HG03439 (cell line): ENCODE measurements around the gene PYCR2.
"Not testable (repeated sequence)": the region's sequence is repeated elsewhere in the genome, so short reads cannot be mapped to it uniquely, and the experiment has no call there.

Experiments used
- ATAC-seq: cut with Tn5 transposase; IDR thresholded peaks from one replicate; pipeline ENCODE4 v1.9.1; 2021; ENCODE audit warnings: mild to moderate bottlenecking, moderate library complexity; ENCODE audit not compliant: unreplicated experiment

The PYCR2 gene

DNA sequence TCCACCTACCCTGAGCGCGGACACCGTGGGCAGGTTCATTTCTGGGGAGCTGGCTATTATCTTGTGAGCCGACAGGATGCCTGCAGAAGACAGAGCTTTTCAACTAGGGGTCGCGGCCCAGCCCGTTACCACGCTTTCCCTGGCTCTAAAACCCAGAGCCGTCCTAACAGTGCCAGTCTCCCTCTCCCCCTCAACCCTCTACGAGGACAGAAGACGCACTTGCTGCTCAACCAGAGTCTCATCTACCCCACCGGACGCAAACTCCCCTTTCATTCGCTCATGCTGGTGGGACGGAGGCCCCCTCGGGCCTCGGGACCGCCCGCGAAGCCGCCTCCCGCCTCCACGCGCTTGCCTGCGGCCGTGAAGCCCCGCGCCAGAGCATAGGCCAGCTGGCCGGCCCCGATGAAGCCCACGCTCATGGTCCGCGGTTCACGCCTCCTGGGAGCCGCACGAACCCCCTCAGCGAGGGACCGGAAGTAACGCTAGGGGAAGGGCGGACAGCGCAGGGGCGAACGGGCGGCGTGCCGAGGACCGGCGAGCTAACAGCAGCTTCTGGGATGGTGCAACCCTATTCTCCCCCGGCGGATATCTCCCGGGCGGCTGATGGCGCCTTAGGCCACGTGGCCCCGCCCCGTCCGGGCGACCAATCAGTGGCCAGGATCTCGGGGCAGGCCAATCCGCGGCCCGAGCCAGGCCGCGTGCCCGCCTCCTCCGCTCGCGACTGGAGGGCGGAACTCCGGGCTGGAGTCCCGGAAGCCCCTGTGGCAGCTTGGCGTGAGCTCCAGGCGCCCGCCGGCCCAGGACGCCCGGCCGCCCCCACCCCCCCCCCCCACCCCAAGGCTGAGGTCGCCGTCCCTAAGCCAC, at the start of gene PYCR2:
PYCR2 (minus strand) TSS at position 559 of the 864 bp plus-strand sequence; CDS start at position 419, 140 bp downstream.
- peak; percentile 96 for ATAC-seq

DNA sequence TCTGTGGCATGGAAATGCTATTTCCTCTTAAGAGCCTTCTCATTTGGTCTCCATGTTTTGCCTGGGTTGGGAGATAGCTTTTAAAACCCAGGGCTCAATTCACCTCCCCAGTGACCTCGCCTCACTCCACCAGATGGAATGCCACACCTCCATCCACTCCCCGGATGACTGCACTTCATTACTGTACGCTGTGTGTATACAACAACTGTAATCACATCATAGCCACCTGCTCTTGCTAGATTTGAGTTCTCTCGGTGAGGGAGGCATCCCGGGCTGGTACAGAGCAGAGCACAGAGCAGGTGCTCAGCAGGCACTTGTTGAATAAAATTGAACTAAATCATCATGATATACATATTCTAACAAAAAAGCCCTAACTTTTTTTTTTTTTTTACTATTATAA, 49.1 kb upstream of the PYCR2 start:
- no peak for ATAC-seq

DNA sequence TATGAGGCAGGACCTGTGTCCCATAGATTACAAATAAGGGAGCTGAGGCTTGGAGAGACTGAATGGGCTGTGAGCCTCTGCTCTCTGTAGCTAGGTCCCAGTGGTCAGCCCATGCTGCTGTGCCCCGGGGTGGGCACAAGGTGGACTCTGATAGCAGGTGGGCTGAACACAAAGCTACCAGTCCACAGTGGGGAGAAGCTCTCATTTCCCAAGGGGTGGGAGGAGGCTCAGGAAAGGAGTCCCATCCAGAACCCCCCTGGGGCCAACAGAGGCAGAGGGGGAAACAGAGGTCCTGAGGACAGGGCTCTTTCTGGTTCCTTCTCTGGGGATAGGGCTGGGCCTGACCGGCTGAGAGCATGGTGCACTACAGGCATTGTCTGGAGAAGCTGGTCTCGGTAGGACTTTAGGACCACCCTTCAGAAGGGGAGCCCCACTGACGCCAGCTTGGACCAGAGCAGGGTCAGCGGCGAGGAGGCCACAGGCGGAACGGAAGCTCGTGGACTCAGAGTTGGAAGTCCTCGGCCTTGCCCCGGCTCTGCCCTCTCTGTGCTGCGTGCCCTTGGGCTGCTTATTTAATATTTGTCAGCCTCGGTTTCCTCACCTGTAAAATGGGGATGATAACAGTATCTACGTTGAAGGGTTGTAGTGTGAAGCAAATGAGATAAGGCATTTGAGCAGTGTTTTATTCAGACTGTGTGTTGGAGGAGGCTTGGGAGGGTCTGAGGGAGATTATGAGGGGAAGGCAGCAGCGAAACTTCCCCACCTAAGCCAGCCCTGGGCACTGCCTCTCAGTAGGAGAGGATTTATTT, 48.5 kb upstream of the PYCR2 start:
- ATAC-seq: no peak

DNA sequence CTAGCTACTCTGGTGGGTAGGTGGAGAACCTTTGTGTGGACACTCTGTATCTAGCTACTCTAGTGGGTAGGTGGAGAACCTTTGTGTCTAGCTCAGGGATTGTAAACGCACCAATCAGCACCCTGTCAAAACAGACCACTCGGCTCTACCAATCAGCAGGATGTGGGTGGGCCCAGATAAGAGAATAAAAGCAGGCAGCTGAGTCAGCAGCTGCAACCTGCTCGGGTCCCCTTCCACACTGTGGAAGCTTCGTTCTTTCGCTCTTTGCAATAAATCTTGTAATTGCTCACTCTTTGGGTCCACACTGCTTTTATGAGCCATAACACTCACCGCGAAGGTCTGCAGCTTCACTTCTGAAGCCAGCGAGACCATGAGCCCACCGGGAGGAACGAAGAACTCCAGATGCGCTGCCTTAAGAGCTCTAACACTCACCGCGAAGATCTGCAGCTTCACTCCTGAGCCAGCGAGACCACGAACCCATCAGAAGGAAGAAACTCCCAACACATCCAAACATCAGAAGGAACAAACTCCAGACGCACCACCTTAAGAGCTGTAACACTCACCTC, 46.6 kb upstream of the PYCR2 start:
- ATAC-seq: not testable (repeated sequence)

DNA sequence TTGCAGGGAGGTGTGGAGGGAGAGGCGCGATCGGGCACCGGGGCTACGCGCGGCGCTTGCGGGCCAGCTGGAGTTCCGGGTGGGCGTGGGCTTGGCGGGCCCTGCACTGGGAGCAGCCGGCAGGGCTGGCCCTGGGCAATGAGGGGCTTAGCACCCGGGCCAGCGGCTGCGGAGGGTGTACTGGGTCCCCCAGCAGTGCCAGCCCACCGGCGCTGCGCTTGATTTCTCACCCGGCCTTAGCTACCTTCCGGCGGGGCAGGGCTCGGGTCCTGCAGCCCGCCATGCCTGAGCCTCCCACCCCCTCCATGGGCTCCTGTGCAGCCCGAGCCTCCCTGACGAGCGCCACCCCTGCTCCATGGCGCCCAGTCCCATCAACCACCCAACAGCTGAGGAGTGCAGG, 45.7 kb upstream of the PYCR2 start:
- ATAC-seq: not testable (repeated sequence)

DNA sequence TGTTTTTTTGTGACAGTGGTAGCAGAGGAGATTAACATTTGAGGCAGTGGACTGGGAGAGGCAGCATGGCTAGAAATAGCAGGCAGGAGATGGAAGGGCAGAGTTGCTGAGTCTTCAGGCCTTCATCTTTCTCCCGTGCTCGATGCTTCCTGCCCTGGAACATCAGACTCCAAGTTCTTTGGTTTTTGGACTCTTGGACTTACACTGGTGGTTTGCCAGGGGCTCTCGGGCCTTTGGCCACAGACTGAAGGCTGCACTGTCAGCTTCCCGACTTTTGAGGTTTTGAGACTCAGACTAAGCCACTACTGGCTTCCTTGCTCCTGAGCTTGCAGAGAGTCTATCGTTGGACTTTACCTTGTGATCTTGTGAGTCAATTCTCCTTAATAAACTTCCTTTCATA, 41.2 kb upstream of the PYCR2 start:
- no peak for ATAC-seq

DNA sequence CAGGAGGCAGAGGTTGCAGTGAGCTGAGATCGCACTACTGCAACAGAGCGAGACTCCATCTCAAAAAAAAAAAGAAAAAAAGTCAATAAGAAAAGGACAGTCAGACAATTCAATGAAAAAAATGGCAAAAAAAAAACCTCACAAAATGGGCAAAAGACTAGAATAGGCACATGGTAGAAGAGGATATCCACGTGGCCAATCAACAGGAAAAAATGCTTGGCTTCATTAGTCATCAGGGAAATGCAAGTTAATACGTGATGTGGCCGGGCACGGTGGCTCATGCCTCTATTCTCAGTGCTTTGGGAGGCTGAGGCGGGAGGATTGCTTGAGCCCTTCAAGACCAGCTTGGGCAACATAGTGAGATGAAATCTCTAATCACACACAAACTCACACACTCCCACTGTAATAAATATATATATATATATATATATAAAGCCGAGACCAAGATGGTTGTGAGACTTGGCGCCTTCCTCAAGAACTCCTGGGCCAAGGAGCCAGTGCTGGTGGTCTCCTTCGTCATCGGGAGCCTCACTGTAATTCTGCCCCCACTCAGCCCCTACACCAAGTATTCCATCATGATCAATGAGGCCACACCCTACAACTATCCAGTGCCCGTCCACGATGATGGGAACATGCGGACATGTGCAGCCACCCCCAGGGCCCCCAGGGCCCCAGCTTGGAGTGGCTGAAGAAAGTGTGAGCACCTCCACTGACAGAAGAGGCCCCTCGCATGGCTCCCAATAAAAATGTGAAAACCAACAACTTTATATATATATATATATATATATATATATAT, 39.9 kb upstream of the PYCR2 start:
- no peak for ATAC-seq

DNA sequence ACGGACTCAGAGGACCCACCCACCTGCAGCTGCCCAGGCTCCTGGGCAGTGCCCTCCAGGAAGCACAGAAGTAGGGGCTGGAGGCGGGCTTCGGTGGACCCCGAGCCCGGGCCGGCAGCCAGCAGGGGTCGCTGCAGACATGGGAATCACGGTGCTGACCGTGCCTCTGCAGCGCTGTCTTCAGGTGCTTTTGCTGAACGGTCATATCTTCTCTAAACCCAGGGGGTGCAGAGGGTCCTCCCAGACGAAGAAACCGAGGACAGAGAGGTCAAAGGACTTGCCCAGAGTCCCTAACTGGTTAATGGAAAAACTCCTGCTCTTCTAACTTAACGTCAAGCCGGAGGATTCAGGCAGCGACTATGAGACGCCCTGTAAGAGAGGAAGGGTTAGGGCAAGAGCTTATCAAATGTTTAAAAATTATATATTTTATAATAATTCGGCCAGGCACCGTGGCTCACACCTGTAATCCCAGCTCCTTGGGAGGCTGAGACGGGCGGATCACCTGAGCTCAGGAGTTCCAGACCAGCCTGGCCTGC, 38.5 kb upstream of the PYCR2 start:
- ATAC-seq: peak; percentile 78

DNA sequence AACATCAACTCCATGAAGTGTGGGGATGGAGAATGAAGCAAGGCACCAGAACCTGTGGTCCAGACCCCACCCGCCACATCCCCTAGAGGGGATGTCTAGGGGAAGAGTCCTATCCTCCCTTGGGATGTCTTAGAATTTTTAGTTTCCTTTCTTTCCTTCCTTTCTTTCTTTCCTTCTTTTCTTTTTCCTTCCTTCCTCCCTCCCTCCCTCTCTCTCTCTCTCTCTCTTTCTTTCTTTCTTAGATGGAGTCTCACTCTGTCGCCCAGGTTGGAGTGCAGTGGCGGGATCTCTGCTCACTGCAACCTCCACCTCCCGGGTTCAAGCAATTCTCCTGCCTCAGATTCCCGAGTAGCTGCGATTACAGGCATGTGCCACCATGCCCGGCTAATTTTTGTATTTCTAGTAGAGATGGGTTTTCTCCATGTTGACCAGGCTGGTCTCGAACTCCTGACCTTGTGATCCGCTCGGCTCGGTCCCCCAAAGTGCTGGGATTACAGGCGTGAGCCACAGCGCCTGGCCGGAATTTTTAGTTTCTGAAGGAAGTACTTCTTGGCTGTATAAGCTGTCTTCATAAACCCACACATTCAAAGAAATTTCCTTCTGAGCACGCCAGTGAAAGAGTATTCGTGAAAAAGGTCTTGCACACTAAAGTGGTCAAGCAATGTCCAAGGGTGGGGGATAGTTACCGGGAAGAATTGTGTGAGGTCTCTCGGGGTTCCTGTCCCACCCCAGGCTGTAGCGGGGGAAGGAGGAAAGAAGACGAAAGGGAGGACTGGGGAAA, 37.8 kb upstream of the PYCR2 start:
- ATAC-seq: no peak

DNA sequence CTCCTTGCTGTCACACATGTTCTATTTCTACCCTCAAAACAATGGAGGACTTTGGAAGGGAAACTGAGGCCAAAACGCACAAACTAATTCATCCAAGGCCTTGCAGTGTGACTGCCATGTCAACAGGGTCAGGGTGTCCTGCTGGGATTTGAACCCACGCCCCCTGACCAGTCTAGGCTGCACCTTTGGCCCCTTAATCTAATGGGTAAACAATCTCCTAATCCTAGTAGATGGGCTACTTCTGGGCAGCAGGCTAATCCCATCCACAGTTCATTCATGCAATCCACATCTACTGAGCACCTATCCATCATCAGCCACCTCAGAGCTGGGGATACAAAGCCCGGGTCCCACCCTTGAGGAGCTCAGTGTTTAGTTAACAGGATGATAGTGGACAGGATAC, 34.0 kb upstream of the PYCR2 start:
- no peak for ATAC-seq

DNA sequence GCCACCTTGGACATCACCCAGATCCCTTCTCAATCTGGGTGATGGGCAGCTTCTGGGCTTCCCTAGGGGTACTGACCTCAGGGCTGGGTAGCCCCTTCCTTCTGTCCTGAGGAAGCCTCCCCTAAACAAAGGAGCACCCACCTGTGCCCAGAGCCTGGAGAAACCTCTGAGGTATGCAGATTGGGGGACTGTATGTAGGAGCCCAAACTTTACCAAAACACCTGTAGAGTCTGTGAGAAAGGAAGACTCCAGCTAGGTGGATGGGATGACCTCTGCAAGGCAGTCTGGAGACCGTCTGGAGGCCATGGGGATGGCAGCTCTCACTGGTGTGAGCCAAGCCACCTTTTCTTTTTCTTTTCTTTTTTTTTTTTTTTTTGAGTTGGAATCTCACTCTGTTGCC, 30.7 kb upstream of the PYCR2 start:
- ATAC-seq: no peak

DNA sequence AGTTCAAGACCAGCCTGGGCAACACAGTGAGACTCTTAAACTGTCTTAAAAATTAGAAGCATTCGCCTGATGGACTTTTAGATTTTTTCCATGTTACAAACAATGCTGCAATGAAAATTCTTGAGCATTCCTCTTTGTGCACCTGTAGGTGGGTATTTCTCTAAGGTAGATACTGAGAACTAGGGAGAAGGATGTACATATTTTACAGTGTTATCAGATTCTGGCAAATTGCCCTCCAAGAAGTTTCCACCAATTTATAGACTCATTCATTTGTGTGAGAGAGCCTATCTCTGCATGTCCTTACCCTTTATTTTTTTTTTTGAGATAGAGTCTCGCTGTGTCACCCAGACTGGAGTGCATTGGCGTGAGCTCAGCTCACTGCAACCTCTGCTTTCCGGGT, 29.3 kb upstream of the PYCR2 start:
- ATAC-seq: no peak

DNA sequence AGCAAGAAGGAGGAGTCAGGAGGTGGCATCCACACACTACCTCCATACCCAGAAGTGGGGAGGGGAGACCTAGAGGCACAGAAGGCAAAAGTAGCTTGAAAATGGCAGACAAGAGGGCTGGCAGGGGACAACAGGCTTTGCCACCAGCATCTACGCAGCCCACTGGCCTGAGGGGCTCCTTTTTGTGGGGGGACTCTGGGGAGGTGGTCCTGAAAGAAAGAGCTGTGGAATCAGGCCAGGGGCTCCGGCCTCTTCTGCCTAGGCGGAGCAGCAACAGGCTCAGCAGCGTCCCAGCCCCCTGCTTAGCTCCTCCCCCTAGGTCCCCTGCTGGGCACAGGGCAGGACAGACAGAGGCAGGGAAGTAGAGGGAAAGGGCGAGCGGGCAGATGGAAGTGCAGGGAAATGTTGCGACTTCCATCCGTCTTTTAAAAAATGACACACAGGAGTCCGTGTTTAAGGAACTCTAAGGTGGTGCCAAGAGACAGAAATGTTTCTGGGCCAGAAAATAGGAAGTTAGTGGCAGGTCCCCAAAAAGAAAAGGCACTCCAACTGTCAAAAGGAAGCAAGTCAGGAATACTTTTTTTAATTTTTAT, 27.0 kb upstream of the PYCR2 start:
- ATAC-seq: no peak

DNA sequence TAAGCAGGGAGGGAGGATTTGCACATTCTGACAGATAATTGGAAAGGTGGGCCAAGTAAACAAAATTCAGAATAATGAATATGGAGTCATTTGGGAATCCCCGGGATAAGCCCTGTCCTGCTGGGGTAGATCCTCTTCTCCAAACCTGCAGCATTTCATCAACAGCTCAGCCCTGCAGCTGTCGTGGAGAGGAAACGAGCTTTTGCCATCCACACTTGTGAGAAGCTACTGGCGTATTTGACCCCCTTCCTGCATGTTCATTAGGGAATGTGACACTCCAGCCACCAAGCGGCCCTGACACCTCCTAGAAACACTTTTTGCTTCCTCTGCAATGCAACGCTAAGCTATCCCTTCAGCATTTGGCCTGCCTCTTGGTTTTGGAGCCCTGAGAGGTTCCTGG, 25.0 kb upstream of the PYCR2 start:
- ATAC-seq: no peak

DNA sequence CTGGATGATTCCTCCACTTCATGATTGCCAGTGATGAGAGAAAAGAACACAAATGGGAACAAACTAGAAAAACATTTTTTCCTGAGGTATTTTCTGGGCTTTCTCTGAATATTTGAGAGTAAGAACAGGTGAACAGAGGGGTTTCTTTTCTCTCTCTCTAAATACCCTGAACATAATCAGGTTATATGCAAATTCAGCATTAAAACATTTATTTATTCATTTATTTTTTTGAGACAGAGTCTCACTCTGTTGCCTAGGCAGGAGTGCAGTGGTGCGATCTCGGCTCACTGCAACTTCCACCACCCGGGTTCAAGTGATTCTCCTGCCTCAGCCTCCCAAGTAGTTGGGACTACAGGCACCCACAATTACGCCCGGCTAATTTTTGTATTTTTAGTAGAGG, 22.8 kb upstream of the PYCR2 start:
- ATAC-seq: no peak

DNA sequence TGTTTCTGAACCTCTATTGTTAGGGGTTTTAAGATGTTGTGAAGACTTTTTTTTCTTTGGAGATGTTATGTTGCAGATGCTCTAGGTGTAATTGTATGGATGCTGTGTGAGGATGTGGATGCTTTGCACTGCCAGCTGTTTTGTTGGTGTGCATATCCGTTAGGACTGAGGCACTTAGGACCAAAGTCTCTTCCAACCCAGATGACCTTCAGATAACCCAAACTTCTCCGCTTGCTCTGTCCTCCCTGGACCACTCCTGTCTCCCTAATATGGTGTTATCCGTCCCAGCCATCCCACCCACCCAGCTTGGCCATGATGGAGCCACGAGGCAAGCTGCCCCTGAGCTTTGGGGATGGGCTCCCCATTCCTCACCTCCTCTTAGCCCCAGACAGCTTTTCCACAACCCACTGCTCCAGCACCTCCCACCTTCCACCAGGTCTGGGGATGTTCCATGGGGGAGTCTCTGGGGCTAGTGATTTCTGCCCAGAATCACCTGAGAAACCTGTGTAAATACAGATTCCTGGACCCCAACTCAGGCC, 22.1 kb upstream of the PYCR2 start:
- no peak for ATAC-seq

DNA sequence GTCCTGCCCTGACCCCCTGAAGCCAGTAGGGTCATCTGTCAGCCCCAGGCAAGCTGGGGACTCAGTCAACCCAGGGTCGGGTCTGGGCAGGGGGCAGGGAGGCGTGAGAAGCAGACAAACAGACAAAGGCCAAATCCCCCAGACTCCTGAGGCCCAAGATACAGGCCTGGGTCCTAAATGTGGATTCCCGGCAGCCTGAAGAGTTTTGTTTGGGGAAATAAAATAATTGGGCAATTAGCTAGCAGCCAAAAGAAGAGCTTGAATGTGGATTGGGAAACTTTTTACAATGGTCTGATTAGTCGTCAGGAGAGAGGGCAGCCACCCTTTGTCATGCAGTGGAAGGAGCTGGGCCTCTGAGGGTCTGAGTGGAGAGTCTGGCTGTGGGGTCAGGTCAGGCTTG, 21.5 kb upstream of the PYCR2 start:
- no peak for ATAC-seq

DNA sequence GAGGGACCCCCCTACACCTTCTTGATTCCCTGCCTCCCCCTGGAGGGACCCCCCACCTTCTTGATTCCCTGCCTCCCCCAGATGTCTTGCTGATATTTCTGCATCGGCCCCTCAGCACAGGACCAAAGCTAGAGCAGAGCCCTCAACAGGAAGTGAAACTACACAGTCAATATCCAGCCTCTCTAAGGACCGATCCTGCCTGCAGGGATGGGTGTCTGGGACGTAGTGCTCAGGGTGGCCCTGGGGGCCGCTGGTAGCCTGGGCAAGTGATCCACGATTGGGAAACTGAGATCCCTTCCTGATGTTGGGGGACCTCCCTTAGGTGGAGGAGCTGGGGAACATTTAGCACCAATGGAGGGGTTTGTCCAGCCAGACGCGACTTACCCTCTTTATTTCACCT, 20.9 kb upstream of the PYCR2 start:
- no peak for ATAC-seq

DNA sequence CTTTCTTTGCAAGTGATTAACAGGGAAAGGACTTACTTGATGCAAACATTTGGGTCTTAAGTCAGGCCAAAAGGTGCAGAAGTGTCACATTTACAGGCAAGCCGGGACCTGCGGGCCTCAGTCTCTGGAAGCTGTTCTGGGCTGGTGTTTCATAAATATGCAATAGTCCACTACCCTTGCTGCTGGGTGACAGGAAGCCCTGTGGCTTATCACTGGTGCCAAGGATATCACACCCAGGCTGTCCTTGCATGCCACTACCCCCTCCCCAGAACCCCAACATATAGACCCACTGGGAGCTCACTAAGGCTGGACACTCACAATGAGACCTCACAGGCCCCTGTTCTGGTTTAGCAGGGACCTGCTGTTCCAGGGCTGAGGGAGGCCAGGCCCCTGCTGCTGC, 20.3 kb upstream of the PYCR2 start:
- no peak for ATAC-seq
